ENCODE data around the gene SLC34A2. TPM values are rescaled to one million over a fixed set of nuclear protein-coding genes. Genes with fewer than 3 reads are reported as not detected.

Gene SLC34A2
- total and polyA plus RNA-seq, 4 donors, result 723 to 1,795 (median 1,246) TPM

GRCh38 chr4:25628451-25628850, 27.2 kb upstream of the SLC34A2 start:
- TF ChIP-seq CTCF (IDR thresholded peaks at IDR 0.05; ENCODE audit: control extremely low read depth, extremely low read depth), result no peak
- H3K9me3 ChIP-seq (ENCODE audit: control insufficient read depth in 4 of 4, insufficient read depth in 3 of 4, low read length in 3 of 4), result no peaks in the 10 kb centered on the region
- H3K27me3 ChIP-seq (ENCODE audit: control insufficient read depth in 3 of 3, insufficient read depth in 3 of 3, low read length in 2 of 3), result no peaks in the 10 kb centered on the region
- no peak overlapping the region for H3K4me3 ChIP-seq
- 88 to 98% methylated on average over 2 of the region's 2 CpGs for WGBS, 2 donors
- ATAC-seq (ENCODE audit: insufficient read depth, low FRiP score) (no peak), DNase-seq (no peak)
- H3K36me3 ChIP-seq (ENCODE audit: control insufficient read depth in 4 of 4, insufficient read depth in 4 of 4, low read length in 4 of 4), result no peaks in the 10 kb centered on the region
- no peak overlapping the region for H3K27ac ChIP-seq (ENCODE audit: low read depth in 1 of 2, low read length in 1 of 2)
- no peak overlapping the region for H3K9ac ChIP-seq (ENCODE audit: insufficient read depth in 1 of 2, low read length in 2 of 2)
- no peaks in the 10 kb centered on the region for H3K4me1 ChIP-seq (ENCODE audit: control insufficient read depth in 5 of 5, insufficient read depth in 5 of 5, low read length in 5 of 5)

GRCh38 chr4:25632135-25632534, 23.5 kb upstream of the SLC34A2 start:
- Histone ChIP-seq H3K9ac (ENCODE audit: insufficient read depth in 1 of 2, low read length in 2 of 2) (no peak overlapping the region), H3K4me3 (no peak overlapping the region), H3K4me1 (ENCODE audit: control insufficient read depth in 5 of 5, insufficient read depth in 5 of 5, low read length in 5 of 5) (no peaks in the 10 kb centered on the region), H3K36me3 (ENCODE audit: control insufficient read depth in 4 of 4, insufficient read depth in 4 of 4, low read length in 4 of 4) (no peaks in the 10 kb centered on the region), H3K9me3 (ENCODE audit: control insufficient read depth in 4 of 4, insufficient read depth in 3 of 4, low read length in 3 of 4) (no peaks in the 10 kb centered on the region), H3K27ac (ENCODE audit: low read depth in 1 of 2, low read length in 1 of 2) (no peak overlapping the region), H3K27me3 (ENCODE audit: control insufficient read depth in 3 of 3, insufficient read depth in 3 of 3, low read length in 2 of 3) (no peaks in the 10 kb centered on the region)
- TF ChIP-seq CTCF (IDR thresholded peaks at IDR 0.05; ENCODE audit: control extremely low read depth, extremely low read depth), result no peak
- ATAC-seq (ENCODE audit: insufficient read depth, low FRiP score) (no peak), DNase-seq (no peak)
- 69 to 84% methylated on average over 4 of the region's 4 CpGs for WGBS, 2 donors

GRCh38 chr4:25633541-25633940, 22.1 kb upstream of the SLC34A2 start:
- no peaks in the 10 kb centered on the region for H3K9me3 ChIP-seq (ENCODE audit: control insufficient read depth in 4 of 4, insufficient read depth in 3 of 4, low read length in 3 of 4)
- no peak for TF ChIP-seq CTCF (IDR thresholded peaks at IDR 0.05; ENCODE audit: control extremely low read depth, extremely low read depth)
- no peak for DNase-seq
- H3K4me1 ChIP-seq (ENCODE audit: control insufficient read depth in 5 of 5, insufficient read depth in 5 of 5, low read length in 5 of 5), result no peaks in the 10 kb centered on the region
- no peaks in the 10 kb centered on the region for H3K27me3 ChIP-seq (ENCODE audit: control insufficient read depth in 3 of 3, insufficient read depth in 3 of 3, low read length in 2 of 3)
- no peak overlapping the region for H3K27ac ChIP-seq (ENCODE audit: low read depth in 1 of 2, low read length in 1 of 2)
- H3K4me3 ChIP-seq, result no peak overlapping the region
- WGBS, 2 donors, result 77 to 84% methylated on average over 4 of the region's 4 CpGs
- ATAC-seq (ENCODE audit: insufficient read depth, low FRiP score), result no peak
- no peaks in the 10 kb centered on the region for H3K36me3 ChIP-seq (ENCODE audit: control insufficient read depth in 4 of 4, insufficient read depth in 4 of 4, low read length in 4 of 4)
- no peak overlapping the region for H3K9ac ChIP-seq (ENCODE audit: insufficient read depth in 1 of 2, low read length in 2 of 2)

GRCh38 chr4:25635501-25635900, 20.1 kb upstream of the SLC34A2 start:
- H3K4me3 ChIP-seq, result no peak overlapping the region
- no peaks in the 10 kb centered on the region for H3K36me3 ChIP-seq (ENCODE audit: control insufficient read depth in 4 of 4, insufficient read depth in 4 of 4, low read length in 4 of 4)
- H3K4me1 ChIP-seq (ENCODE audit: control insufficient read depth in 5 of 5, insufficient read depth in 5 of 5, low read length in 5 of 5), result peaks cover 0 to 5% (median 0%) of the 10 kb centered on the region in 5 donors
- no peak for DNase-seq
- no peaks in the 10 kb centered on the region for H3K9me3 ChIP-seq (ENCODE audit: control insufficient read depth in 4 of 4, insufficient read depth in 3 of 4, low read length in 3 of 4)
- ATAC-seq (ENCODE audit: insufficient read depth, low FRiP score), result no peak
- 62 to 81% methylated on average over 4 of the region's 4 CpGs for WGBS, 2 donors
- TF ChIP-seq CTCF (IDR thresholded peaks at IDR 0.05; ENCODE audit: control extremely low read depth, extremely low read depth), result no peak
- H3K9ac ChIP-seq (ENCODE audit: insufficient read depth in 1 of 2, low read length in 2 of 2), result no peak overlapping the region
- no peaks in the 10 kb centered on the region for H3K27me3 ChIP-seq (ENCODE audit: control insufficient read depth in 3 of 3, insufficient read depth in 3 of 3, low read length in 2 of 3)
- H3K27ac ChIP-seq (ENCODE audit: low read depth in 1 of 2, low read length in 1 of 2), result no peak overlapping the region

Data from lung (tissue), 12 donors.